Lower leg skin (tissue), 3 donors: Measurements from ENCODE around the gene PLEKHA1.

Source experiments
- CTCF ChIP-seq, 3 donors: fragments of 450-650 bp; IDR thresholded peaks; one replicate each; pipeline ENCODE4 v1.5.1; 2016; ENCODE audit warnings: antibody characterized with exemption in 3 of 3, mild to moderate bottlenecking in 3 of 3, moderate library complexity in 2 of 3
- POLR2A ChIP-seq, 2 donors: fragments of 450-650 bp; IDR thresholded peaks; one replicate each; pipeline ENCODE4 v1.6.1; 2016 to 2017; ENCODE audit warnings: antibody characterized with exemption in 2 of 2, mild to moderate bottlenecking in 1 of 2, moderate library complexity in 1 of 2

DNA sequence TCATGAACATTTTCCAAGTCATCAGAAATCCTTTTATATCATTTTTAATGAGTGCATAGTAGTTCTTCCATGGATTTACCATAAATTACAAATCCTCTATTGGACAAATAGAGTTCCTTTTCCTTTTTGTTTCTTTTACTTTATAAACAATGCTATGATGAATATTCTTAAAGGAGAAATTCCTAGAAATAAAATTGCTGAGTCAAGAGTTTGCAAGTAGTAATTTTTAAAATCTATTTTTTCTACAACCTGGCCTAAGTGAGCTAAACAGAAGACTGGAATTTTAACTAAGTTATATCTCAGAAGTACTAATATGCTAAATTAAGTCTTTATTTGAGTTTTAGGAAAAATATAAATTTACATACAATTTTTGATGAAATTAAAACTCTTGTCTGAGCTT lies 38.8 kb downstream of the PLEKHA1 start:
- TF ChIP-seq CTCF (IDR thresholded peaks at IDR 0.05) (no peak), POLR2A (IDR thresholded peaks at IDR 0.05) (no peak)
